Left kidney (tissue), 8 donors: ENCODE measurements around the gene LRRTM2. TPM values are rescaled to one million over a fixed set of nuclear protein-coding genes. Genes with fewer than 3 reads are reported as not detected.
"Not testable (repeated sequence)": the region's sequence is repeated elsewhere in the genome, so short reads cannot be mapped to it uniquely, and the experiment has no call there.

Experiments
- DNase-seq: peaks from one replicate; pipeline ENCODE4 v3.0.0-alpha.2; 2013
- long read RNA-seq, 8 donors: transcript quantifications; one replicate each; lab custom pipeline, GENCODE V29; 2026
- polyA plus RNA-seq: library from polyadenylated mRNA; unstranded; fragments of 120-200 nt; gene quantifications from one replicate; pipeline ENCODE4 v1.2.1, GENCODE V29; 2013; ENCODE audit not compliant: insufficient read length

Gene LRRTM2, protein sequence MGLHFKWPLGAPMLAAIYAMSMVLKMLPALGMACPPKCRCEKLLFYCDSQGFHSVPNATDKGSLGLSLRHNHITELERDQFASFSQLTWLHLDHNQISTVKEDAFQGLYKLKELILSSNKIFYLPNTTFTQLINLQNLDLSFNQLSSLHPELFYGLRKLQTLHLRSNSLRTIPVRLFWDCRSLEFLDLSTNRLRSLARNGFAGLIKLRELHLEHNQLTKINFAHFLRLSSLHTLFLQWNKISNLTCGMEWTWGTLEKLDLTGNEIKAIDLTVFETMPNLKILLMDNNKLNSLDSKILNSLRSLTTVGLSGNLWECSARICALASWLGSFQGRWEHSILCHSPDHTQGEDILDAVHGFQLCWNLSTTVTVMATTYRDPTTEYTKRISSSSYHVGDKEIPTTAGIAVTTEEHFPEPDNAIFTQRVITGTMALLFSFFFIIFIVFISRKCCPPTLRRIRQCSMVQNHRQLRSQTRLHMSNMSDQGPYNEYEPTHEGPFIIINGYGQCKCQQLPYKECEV
- 1.9 TPM for polyA plus RNA-seq
- long read RNA-seq, donor 1, full-length matches to known transcripts, result 2 of 143 reads
- long read RNA-seq, donor 1, partial matches to known transcripts, result 88 of 143 reads
- long read RNA-seq, donor 1, other reads (novel, unspliced or antisense), result 53 of 143 reads
- long read RNA-seq, donor 2, result 0 reads
- long read RNA-seq, donor 3, full-length matches to known transcripts, result 1 of 1 reads
- long read RNA-seq, donor 3, partial matches to known transcripts, result 0 of 1 reads
- long read RNA-seq, donor 3, other reads (novel, unspliced or antisense), result 0 of 1 reads
- long read RNA-seq, donor 4, result 0 reads
- long read RNA-seq, donor 5, result 0 reads
- long read RNA-seq, donor 6, partial matches to known transcripts, result 406 of 406 reads
- long read RNA-seq, donor 6, other reads (novel, unspliced or antisense), result 0 of 406 reads
- long read RNA-seq, donor 7, full-length matches to known transcripts, result 2 of 2 reads
- long read RNA-seq, donor 7, partial matches to known transcripts, result 0 of 2 reads
- long read RNA-seq, donor 7, other reads (novel, unspliced or antisense), result 0 of 2 reads
- long read RNA-seq, donor 8, full-length matches to known transcripts, result 1 of 84 reads
- long read RNA-seq, donor 8, partial matches to known transcripts, result 53 of 84 reads
- long read RNA-seq, donor 8, other reads (novel, unspliced or antisense), result 30 of 84 reads

DNA sequence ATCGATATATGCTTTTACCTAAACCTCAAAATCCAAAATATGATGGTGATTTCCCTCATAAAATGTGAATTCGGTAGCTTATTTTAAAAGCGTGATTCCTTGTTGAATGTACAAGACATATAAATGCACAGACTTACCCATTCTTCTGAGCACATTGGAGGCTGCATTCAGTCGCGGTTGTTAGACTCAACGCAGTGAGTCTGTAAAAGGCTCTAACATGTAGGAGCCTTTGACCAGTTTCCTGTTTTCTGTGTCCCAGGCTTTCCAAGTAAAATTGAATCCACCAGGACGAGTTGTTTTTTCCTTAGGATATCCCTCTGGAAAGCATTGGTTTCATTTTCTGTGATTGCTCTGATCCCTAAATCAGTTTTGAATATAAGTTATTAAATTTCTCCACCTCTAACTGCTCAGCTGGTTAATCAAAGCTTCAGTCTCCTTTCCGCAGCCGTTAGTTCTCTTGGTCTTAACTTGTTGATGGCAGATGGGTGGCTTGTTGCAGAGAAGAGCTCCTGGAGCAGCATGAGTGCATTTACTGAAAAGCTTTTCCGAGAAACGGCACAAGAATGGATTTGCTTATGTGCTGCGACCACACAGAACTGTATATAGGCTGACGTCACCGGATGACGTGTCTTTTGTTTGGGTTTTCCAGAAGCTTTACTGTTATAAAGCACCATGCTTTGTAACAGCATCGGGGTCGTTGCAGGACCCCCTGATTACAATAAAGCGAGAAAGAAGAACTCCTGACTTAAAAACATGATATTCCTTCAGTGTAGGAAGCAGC is at the start of gene LRRTM2:
TSS of gene LRRTM2 (minus strand) at position 565 of the 781 bp plus-strand sequence. CDS start at position 141, 424 bp downstream.
- DNase-seq, result peak; percentile 56

DNA sequence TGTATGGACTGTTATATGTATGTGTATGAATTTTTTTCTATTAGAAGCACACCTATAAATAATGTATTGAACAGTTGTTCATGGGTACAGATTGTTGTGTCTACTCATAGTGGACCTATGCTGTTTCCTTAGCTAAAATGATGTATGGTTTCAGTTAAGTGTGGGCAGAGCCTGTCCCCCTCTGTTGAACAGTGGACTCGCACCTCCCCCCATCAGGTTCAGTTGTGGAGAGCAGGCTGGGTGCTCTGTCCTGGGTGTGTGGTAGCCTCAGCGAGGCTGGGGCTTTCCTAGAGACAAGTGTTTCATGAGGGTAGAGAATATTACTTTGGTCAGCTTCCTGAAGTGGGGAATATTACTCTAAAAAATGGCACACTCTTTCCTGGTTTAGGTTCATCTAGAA is 47.4 kb upstream of the LRRTM2 start:
- no peak for DNase-seq

DNA sequence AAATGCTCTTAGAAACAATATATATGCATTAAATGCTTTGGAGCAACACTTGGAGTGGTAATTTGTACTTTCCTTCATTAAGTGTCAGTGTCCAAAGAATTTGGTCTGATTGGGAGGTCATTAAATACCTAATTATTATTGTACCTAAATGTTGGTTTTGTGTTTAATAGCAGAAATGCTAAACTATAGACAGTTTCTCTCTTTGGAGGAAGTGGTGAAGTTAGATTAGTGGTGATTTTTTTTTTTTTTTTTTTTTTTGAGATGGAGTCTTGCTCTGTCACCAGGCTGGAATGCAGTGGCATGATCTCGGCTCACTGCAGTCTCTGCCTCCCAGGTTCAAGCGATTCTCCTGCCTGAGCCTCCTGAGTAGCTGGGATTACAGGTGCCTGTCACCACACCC is 46.2 kb upstream of the LRRTM2 start:
- DNase-seq, result not testable (repeated sequence)

DNA sequence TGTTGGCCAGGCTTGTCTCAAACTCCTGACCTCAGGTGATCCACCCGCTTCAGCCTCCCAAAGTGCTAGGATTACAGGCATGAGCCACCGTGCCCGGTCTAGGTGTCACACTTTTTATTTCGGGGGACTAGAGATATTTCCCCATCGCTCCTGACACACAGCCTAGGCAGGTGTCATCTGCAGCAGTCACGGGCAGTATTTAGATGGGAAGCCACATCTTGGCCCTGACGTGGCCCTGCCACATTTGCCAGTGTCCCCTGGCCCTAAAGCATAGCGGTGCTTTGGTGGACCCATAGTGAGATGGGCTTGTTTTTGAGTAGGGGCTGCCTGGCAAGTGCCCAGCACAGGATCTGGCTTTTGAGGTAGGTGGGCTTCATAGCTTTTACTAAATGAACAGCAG is 45.0 kb upstream of the LRRTM2 start:
- no peak for DNase-seq

DNA sequence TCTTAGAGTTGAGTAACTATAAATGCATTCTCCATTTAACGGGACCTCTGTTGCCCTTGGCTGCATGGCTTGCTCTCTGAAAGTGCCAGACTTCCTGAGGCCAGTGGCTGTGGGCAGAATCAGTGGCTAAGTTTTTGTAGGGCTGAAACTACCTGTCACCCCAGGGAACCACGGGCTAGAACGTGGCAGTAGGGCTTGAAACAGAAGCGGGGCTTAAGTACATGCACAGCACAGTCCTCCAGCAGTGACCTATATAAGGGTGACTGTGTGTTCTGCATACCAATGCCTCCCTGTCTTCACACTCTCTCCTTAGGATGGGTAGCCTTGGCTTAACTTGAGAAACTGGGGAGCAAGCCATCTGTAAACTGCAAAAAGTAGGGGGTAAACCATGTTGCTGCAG is 43.6 kb upstream of the LRRTM2 start:
- no peak for DNase-seq

DNA sequence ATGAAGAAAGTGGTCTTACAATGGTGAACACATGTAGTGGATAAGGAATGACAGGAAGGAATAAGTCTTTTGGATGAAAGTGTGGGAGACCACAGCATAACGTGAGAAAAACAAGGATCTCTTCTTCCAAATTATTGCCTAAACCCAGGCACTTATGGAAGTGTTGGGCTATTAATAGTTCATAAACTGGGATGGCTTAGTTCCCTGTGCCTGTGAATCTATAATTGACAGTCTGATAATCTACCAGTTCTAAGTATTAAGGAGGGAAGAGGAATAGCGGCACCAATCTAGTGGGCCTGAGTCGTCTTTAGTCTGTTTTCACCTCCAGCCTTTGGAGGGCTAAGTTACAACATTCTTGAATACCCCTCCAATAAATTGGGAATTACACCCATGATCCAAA is 39.2 kb upstream of the LRRTM2 start:
- DNase-seq, result no peak

DNA sequence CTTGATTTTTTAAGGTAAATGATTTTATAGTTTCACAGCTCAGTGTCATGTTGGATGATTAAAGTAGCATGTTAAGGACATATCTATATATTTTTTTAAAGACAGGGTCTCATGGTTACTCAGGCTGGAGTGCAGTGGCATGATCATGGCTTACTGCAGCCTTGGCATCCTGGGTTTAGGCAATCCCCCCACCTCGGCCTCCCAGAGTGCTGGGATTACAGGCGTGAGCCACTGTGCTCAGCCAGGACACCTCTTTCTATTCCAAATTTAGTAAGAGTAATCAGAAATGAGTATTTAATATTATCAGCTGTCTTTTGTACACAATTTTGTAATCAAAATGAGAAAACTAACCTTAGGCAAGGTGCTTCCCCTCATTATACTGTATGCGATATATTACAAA is 38.6 kb upstream of the LRRTM2 start:
- no peak for DNase-seq

DNA sequence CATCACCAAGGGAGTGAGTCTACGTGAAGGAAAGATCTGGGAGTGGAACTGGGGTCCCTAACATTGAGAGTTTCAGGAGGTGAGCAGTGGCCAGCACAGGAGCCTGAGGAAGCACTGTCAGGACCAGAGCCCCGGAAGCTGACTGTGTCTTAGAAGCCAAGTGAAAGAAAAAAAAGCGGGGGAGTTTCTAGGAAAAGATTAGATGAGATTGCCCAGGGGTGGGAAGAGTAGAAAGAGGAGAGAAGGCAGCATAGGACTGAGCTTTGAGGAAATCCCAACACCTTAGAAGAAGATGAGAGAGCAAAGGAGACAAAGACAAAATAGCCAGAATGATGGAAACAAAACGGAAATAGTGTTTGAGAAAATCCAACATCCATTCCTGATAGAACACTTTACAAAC is 37.0 kb upstream of the LRRTM2 start:
- no peak for DNase-seq

DNA sequence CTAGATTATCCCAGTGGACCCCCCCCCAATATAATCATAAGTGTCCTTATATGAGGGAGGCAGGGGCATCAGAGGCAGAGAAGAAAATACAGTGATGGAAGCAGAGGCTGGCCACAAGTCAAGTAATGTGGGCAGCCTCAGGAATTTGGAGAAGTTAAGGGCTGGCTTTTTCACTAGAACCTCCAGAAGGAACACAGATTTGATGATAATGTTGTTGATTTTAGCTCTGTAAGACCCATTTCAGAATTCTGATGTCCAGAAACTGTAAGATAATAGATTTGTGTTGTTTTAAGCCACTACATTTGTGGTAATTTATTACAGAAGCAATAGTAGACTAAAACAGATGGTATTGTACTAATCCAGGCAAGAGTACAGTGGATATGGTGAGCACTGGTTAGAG is 36.3 kb upstream of the LRRTM2 start:
- no peak for DNase-seq

DNA sequence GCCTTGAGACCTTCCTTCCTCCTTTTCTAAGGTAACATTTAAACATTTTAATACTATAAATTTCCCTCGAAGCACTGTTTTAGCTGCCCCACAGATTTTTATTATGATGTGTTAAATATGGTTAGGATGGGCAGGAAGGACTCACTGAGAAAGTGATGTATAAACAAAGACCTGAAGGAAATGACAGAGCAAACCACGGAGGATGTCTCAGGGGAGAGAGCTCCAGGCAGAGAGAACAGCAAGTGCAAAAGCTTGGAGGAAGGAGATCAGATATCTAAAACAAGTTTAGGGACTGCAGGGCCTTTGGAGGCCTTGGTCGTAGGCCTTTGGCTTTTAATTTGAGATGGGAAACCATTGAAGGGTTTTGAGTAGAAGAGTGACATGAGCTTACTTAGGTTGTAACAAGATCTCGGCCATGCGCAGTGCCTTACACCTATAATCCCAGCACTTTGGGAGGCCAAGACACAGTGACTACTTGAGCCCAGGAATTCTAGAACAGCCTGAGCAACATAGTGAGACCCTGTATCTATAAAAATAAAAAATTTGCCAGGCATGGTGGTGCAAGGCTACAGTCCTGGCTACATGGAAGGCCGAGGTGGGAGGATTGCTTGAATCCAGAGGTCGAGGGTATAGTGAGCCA is 35.5 kb upstream of the LRRTM2 start:
- no peak for DNase-seq

DNA sequence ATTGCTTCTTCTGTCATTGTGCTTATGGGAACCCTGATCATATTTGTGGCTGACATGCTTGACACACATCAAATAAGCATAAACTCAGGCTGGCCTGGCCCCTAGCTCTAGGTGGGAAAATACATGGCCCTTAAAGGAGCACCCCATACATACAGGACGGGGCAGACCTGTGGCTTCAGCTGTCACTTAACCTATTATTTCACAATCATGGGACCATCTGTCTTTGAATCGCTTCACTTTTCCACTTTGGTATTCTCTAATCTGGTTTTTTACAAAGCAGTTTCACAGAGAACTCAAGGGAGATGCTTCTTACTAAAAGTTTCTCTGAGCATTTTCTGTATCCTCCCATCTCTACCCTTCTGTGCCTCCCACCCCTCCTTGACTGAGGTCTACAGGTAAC is 34.6 kb upstream of the LRRTM2 start:
- DNase-seq, result no peak

DNA sequence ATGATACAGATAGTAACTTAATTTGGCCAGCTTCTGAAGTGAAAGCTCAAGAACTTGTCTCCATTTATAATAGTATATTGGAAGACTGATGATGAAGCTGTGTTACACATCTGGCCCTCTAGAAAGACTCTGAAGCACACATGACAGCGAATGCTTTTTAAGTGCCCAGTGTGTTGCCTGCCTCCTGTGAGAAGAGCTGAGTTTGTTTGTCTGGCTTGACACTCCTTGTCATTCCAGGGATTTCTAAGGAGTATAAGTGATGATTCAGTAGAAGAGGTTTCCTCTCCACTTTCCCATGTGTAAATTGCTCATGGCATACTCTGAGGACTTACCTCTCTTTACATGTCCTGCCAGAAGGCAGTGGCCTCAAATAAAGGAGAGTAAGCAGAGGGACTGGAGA is 30.4 kb upstream of the LRRTM2 start:
- DNase-seq, result no peak

DNA sequence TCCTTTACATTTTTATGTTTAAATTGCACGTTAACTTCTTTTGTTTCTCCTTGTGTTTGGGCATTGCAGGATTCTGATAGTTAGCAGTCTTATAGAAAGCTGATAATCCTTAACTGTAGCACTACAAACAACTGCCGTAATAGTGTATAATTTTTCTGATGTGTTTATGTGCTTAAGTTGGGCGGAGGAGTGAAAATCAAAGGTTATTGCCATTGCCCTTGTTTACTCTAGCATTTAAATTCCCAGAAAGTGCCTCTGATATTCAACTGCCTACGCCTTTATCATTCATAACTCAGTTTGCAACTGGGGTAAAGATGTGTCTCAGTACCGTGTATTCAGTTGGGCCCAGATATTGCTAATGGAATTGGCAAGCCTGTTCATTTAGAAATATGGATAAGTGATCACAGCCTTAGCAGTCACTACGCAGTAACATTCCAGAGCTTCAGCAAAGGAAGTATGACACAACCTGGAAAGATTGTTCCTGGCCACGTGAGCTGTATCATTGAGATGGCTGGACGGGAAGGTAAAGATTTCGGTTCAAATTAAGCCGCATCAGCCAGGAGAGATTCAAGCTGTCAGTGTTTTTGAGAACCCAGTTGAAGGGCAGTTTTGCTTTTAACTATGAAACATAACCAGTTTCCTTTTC is 28.1 kb upstream of the LRRTM2 start:
- DNase-seq, result no peak

DNA sequence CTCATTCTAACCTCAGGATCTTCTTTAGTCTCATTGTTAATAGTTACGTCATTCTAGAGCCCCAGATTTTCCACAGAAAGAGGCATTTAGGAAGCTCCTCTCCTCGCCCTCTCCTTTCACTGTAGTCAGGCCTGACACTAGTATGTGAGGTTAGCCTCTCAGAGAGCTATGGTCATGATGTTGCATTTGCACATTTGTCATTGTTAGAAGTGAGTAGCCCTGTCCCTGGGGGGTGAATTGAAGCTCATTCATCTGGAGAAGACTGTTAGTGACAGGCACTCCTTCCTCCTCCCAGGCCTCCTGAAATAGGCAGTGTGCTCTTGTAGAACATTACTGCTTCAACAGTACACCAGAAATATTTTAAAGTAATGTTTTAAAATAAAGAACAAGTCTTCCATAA is 26.6 kb upstream of the LRRTM2 start:
- DNase-seq, result no peak

DNA sequence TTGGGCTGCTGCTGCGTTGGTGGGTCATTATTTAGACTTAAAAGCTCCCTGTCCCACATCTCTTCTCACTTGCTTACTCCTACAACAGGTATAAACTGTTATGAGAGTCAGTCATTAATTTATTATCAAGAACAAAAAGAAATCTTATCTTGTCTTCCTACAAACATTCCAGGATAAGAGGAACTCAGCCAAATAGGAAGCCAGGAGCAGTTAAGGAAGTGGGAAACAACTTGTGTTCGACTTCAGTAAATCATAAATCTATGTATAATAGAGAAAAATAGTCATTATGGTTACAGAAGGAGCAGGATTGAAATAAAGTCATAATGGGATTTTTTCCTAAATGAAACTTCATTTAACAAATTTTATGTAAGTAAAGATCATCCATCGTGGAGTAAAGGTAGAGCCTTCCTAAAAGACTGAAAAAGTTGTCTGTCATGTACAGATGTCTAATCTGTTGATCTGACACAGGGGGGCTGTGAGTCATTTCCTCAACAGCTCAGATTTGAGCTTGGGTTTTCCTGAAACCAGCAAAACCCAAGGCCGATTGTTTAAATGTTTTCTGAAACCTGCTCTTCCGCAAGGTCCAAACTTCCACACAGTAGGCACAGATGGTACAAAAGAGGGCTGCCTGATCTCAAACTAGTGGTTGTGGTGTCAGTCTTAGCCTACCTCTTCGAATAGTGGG is 25.3 kb upstream of the LRRTM2 start:
- no peak for DNase-seq

DNA sequence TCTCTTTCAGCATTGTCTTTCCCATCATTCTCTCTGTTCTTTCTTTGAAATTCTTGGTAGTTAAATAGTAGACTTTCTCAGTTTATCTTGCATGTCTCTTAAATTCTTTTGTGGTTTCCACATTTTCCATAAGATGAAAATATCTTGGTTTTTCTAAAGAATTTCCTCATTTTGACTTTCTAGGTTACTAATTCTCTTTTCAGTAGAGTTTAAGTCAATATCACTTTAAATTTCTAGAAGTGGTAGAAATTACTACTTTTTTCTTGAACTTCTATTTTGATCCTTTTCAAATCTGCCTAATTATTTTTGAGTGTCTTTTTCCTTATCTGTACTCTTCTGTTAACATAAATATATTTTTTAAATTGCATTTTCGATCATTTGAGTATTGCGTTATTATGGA is 23.6 kb upstream of the LRRTM2 start:
- DNase-seq, result no peak

DNA sequence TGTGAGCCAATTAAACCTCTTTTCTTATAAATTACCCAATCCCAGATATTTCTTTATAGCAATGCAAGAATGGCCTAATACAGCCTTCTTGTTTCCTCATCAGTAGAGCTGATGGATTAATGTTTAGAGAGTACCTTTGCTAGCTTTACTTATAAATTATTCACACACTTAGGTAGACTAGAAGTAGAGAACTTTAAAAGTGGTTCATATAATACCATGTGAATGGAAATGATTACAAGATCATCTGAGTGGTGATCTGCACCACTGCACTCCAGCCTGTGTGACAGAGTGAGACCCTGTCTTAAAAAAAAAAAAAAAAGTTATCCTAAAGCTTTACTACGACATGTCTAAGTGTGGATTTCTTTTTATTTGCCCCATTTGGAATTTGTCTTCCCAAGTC is 23.2 kb upstream of the LRRTM2 start:
- no peak for DNase-seq

DNA sequence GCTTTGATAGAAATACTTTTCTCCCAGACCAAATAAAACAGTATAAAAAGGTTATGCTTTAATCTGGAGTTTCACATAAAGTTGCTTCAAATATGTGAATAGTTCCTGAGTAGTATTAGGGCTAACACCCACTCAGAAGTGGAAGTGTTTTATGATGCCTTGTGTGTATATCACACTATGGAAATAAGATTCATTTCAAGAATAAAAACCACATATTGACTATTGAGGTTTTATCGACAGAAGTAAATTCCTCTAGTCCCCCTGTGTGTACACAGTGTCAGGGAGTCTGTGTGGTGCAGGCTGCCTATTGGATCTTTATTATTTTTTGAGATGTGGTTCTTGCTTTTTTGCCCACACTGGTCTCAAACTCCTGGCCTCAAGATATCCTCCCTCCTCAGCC is 20.8 kb upstream of the LRRTM2 start:
- DNase-seq, result no peak

DNA sequence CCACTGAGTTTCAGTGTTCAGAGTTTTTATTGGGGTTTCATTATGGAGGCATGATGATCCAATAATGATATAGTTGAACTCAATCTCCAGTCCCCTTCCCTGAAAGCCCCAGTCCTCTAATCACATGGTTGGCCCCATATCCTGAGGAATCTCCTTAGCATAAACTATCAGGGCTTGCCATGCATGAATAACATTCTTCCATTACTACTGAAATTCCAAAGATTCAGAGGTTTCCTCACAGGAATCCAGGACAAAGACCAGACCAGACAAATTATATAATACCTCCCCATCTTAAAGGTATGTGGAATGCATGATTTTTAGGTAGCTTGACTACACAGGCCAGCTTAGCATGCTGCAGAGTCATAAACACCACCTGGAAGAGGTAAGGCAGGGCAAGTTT is 15.5 kb upstream of the LRRTM2 start:
- no peak for DNase-seq

DNA sequence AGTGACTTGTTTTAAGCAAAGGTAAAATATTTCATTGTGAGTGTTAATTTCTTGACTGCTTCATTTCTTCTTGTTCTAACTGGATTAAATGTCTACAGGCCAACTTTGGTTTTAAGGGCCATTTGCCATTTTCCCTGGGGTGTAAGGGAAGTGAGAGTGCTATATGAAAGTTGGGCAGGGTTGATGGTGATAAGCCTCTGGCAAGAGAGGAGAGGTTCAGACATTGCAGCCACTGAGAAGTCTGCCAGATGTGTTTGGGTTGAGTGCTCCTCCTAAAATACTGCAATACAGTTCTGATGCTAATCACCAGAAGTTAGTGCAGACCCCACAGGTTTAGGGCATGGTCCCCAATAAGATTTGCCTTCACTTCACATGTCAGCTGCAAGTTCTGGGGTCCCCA is 14.9 kb upstream of the LRRTM2 start:
- no peak for DNase-seq
